Stimulated activated CD8-positive, alpha-beta memory T cell treated with anti-CD3 and anti-CD28 coated beads, Interleukin-4, amount 100 ng/mL, for 24 hours (primary cell): ENCODE measurements around the gene GRAP.
"Not testable (repeated sequence)": the region's sequence is repeated elsewhere in the genome, so short reads cannot be mapped to it uniquely, and the experiment has no call there.

ENCODE experiments used
- DNase-seq: peaks from one replicate; pipeline ENCODE4 v3.0.0-alpha.2; 2020; ENCODE audit warnings: low read depth

GRAP gene

DNA sequence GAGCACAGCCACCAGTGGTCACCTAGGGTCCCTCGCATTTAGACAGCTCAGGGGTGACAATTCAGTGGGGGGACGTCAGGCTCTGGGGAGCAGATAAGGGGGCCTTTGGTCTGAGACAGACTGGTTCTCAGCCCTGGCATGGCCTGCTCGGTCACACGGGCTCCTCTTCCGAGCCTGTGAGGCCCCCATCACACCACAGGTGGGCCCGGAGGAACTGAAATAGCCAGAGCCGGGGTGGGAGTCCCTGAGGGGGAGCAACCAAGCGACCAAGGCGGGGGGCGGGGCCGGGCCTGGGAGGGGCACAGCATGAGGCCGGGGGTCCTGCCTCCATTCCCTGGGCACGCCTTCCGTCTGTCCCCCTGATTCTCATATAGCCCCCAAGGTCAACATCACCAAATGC is 4.4 kb downstream of the GRAP start:
- not testable (repeated sequence) for DNase-seq

DNA sequence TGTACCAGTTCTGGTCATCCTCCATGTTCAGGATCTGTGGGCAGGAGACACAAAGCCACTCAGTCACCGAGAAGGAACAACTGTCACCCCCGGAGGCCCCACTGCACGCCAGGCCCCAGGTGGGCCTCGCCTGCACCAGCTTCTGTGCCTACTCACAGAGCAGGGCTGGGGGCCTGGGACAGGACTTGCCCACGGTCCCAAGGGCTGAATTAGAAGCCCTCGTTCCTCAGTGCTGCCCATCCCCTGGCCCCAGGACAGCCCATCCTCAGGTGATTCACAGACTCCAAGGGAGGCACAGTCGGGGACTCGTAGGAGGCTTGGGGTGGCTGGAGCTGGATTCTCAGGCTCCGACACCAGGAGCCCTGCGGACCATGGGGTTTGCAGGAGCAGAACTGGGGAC is 4.9 kb downstream of the GRAP start:
- DNase-seq = not testable (repeated sequence)

DNA sequence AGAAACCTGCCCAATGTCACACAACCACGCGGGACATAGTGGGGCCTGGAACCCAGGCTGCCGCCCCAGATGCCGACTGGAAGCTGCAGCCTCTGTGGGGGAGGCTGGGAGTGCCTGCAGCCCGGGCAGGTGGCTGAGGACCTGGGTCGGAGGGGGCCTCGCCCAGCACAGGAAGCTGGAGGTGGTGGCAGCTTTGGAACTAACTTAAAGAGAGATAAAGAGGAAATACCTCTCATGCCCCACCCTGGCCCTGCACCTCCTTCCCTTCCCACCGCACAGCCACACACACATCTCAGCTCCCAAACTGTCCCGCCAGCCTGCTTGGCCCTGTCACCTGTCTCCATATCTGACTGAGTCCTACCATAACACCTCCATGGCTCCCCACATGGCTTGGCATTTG is 6.4 kb downstream of the GRAP start:
- DNase-seq = not testable (repeated sequence)

DNA sequence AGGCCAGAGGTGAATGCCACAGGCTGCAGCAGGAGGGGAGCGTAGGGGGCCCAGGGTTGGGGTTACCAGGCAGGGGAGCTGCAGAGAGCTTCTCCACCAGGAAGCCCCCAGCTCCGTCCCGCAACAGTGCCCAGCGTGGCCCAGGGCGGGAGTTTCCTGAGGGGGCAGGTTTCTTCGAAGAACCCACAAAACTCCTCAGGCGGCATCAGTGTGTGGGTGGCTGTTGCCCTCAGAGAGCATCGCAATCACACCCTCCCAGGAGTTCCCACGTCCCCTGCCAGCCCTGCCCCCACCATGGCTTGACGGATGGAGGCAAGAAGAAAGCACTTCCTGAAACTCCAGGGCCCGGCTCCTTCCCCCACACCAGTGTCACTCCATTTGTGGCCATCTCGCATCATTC is 8.0 kb downstream of the GRAP start:
- DNase-seq = not testable (repeated sequence)

DNA sequence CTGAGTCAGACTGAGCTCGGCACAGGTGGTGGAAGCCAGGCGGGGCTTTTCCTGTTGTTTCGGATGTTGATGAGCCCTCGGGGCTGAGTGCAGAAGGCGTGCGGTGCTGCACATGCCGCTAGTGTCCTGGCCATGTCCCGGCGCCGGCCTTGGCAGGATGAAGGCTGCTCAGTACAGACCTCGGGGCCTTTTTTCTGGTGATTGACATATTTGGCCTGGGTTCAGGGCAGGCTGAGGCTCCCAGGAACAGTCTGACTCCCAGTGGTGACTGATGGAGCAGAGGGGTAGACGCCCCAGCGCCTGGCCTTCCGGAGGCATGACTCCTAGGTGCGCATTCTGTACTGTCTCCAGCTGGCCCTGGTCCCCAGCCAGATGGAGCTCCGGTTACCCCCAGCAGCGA is 8.8 kb downstream of the GRAP start:
- not testable (repeated sequence) for DNase-seq

DNA sequence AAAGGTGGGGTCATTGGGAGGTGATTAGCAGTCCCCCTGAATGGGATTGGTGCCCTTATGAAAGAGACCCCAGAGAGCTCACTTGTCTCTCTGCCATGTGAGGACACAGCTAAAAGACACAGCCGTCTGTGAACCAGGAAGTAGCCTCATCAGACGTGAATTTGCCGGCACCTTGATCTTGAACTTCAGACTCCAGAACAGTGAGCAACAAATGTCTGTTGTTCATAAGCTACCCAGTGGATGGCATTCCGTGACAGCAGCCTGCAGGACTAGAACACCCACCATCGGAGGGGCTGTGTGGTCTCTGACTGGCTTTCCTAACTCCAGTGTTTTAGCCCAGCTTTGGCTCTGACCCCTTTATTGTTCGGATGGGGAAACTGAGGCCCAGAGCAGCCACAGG is 9.2 kb downstream of the GRAP start:
- DNase-seq = not testable (repeated sequence)

DNA sequence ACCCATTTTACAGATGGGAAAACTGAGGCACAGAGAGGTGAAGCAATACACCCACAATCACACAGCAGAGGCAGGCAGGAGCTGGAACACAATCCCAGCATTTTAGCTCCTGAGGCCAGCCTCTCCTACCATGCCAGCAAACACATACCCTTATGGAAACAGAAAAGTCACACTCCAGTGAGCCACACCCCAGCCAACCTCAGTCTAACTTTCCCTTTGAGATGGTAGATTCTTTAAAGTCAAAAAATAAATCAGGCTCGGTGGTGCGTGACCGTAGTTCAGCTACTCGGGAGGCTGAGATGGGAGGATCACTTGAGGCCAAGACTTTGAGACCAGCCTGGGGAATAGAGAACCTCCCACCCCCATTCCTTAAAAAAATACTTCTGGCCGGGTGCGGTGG is 10.6 kb downstream of the GRAP start:
- not testable (repeated sequence) for DNase-seq

DNA sequence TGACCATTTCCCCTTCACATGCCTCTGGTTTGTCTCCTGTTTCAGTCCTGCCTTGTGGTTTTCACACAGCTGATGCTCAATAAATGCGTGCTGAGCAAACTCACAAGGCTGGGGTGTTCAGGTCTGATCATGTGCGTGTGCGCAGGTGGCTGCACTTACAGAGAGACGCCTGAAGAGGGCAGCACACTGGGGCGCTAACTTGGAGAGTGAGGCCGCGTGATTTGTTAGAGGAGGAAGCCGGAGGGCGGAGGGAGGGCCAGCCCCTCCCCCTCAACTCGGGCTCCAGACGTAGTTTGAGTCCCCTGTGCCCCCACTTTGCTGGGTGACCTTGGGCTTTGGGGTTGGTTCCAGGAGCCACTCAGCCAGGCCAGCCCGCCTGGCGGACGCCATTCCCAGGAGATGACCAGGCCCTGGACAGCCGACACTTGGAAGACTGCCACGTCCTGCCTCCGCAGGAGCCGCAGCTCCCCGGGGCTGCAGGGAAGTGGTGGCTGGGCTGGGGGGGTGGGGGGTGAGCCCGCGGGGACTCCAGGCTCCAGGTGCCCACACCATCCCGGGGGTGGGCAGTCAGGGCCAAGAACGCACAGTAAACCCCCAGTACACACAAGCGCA is 14.3 kb downstream of the GRAP start:
- DNase-seq = not testable (repeated sequence)

DNA sequence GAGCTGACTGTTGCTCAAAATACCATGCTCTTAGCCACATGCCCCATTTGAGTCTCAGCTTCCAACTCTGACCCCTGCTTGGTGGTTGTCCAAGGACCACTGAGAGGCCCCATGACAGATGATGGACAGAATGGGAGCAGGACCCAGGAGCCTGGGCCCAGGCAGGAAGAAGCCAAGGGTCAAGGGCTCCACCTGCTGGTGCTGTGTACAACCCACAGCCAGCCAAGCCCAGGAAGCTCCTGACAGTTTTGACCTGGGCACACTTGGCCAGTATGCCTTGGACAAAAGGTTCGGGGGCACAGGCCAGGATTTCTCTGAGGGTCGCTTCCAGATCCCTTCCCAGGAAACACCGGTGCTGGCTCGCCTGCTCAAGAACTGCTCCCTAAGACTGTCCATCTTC is 15.0 kb downstream of the GRAP start:
- DNase-seq = peak; percentile 43

DNA sequence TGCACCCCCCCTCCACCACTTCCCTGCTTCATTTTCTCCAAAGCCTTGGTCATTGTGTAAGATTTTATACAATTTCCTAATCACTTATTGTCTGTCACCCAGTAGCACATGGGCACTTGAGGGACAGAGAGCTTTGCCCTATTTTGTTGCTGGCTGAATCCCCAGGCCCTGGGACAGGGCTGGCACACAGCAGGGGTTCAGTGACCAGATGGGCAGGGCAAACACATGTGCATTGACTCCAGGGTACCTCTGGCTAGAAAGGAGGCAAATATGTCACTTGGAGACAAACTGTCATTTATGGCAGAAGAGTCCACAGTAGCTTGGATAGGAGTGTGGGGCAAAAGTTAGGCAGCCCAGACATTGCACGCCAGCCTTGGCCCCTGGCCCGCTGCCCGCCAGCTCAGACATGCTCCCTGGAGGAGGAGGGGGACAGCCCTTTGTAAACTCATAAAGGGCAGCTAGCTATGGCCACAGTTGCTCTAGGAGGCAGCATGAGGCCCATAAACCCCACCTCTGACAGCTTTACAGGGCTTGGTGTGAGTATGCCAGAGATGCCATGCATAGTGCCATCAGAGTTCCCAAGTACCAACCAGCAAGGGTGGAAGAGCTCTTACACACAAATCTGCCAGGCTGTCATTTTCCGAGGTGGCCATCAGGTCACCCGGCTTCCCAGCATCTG is 15.8 kb downstream of the GRAP start:
- DNase-seq = not testable (repeated sequence)

DNA sequence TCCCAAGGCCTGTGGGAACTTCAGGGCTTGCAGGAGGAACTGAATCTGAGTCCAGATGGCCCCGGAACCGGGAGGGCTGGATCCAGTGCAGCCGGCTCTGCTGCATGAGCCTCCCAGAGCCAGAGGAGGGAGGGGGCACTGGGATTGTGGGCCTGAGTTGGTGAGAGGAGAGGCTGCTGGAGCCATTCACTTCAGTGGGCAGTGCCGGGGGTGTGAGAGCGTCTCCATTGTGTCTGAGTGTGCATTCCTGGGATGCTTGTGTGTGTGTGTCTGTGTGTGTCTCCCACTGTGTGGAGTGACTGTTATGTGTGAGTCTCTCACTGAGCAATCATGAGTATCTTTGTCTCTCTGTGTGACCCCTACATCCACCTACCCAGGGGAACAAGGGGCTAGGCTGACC is 17.0 kb downstream of the GRAP start:
- DNase-seq = not testable (repeated sequence)

DNA sequence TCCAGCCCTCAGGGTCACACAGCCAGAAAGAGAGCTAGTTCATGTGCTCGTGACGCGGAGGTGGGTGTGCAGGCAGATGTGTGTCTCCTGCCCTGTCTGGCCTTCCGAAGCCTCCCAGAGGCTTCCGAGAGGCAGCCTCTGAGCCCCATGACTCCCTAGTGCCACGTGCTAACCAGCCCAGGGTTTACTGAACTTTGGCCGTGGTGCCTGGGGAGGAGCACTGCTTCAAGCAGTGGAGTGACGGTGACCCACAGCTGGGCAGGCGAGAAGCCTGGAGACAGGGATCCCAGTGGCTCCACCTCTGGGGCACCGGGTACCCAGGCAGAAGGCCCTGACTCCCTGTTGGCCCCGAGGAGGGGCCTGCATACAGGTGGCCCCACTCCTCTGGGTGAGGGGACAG is 18.1 kb downstream of the GRAP start:
- not testable (repeated sequence) for DNase-seq

DNA sequence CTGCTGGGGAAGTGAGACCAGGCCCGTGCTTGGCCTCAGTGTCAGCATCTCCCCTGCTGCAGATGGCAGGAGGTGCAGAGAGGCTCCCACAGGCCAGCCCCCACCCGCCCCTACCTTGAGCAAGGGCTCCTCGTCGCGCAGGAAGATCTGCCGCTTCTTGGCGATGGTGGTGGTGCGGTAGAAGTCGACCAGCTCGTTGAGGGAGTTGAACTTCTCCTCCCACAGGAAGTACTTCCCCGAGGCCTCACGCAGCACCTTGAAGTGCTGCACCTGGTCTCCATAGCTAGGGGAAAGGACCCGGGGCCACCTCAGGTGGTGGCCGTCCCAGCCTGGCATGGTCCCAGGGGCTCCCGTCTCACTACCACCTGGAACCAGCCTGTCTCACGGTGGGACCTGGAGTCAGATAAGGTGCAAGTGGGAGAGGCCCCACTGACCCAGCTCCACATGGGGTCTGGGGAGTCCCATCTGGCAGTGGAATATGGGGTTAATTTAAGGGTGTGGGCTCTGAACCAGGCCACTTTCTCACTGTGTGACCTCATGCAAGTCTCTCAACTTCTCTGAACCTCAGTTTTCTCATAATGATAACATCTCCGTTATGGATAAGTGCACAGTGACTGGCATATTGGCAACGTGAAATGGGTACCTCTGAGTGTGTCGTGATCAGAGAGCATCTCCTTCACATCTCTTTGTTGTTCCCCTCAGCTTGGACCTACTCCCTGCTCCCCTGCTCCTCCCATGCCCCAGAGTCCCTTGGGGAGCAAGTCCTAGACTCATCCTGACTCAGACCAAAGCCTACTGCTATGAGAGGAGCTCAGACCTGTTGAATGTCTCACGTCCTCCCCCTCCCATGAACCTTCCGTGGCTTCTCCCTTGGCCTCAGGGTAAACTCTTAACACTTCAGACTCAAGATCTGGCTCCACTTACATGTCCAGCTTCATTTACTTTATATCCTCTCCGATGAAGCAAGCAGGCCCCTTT is 22.4 kb downstream of the GRAP start:
- no peak for DNase-seq

DNA sequence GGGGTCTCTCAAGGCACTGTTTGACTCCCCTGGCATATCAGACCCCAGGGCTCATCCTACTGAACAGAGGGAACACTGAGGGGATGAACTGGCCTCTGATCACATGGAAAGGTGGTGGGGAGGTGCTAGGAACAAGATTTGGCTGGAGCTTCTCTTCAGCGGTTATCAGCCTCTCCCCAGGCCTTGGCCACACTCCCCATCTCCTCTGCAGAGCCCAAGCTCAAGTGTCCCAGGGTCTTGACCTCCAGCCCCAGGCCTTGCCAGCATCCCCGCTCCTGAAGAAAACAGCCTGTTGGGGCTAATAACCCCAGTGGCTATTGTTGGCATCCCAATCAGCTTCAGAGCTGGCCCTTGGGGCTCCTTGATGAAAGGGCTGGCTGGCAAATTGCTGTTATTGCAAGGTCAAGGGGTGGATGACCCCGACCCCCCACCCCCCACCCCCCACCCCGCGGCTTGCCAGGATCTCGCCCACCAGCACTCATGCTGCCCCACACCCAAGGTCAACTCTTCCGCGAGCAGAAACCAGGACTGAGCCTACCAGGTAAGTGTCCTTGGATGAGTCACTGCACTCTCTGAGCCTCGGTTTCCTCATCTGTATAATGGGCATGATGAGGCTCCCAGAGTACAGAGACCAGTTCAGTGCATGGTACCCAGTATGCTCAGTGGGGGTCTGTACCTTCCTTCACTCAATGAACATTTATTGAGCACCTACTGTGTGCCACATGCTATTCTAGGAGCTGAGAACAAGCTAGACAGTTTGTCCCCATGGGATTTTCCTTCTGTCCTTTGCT is 23.4 kb downstream of the GRAP start:
- DNase-seq = no peak

DNA sequence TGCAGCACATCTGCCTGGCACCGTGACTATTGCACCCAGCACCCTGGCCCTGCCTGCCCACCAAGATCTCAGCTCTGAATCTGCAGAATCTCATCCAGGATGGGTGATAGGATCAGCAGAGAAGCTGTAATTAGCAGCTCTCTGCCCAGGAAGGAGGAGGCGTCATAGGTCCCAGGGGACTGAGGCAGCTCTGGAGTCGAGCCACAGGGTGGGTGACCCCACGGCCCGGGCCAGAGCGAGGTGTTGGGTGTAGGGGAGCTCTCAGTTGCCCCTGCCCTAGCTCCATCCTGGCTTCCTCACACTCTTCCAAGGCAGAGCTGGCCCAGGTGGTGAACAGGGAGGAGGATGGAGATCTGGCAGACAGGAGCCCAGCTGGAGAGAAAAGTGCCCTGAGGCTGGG is 24.0 kb downstream of the GRAP start:
- DNase-seq = no peak

DNA sequence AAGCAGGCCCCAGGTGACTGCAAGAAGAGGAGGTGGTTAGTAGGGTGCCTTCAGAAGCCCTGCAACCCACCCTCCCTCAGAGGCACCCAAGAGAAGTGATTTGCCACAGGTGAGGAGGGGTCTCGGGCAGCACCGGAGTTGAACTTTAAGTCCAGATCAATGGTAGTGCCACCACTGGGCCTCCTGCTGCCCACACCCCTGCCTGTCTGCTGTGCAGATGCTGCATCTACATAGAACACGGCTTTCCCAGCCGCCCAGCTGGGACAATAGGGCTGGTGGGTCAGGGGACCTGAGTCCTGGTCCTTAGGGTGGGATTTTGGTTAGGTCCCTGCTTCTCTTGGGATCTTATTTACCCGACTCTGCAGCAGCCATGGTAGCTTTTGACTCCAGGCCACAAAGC is 24.6 kb downstream of the GRAP start:
- DNase-seq = no peak

DNA sequence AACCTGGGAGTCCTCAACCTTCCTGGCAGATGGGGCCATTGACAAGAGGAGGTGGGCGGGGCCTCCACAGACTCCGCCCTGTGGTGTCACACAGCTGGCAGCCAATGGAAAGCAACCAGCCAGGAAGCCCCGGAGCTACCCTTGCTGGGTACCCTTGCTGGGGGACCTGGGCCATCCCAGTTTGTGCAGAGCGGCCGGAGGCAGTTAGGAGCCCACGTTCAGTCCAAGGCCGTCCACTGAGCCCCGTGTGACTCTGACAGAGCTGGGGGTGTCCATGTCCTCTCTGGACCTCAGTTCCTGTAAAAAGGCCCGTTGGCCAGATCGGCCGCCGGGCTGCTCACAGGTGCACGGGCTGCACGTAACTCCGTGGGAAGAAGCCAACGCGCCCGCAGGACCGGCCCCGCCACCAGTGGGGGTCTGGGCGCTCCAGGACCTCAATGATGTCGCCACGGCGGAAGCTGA is 25.1 kb downstream of the GRAP start:
- DNase-seq = no peak

DNA sequence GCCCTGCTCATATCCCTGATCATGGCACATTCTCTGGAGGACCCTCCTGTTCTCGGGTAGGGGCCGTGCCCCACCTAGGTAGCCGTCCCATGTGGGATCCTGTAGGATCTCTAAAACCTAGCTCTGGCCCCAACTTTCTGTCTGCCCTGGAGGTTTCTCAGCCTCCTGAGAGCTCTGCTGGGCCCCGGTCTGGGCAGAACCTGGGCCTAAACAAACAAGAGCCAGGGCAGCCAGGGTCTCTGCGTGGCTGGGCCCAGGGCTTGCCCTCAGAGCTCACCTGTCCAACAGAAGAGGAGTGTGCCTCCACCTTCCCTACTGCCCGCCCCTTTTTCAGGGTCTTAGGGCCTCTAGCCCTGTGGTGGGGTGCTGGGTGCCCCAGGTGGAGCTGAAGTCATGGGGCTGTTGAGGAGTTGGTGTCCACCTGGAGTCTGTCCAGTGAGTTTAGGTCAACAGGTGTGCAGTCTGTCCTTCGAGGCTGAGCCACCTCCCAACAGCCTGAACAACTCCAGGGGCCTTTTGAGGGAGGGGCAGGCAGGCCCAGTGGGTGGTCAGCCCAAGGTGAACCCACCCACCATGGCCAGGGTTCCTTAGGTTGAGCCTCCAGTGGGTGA is 25.6 kb downstream of the GRAP start:
- DNase-seq = not testable (repeated sequence)

DNA sequence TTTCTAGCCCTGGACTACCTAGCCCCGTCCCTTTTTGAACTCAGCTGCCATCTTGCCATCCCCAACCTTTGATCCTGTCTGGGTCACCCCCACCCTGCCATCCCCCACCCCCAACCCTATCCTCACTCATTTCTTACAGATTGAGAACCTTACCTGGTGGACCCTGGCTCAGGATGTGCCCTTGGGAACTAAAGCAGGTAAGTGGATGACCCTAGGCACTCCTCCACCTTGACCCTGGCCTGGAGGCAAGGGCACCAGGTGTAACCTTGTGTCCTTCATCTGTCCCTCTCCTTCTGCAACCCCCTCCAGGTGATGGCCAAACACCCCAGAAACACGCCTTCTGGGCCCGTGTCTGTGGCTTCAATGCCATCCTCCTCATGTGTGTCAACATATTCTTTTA is 26.7 kb downstream of the GRAP start:
- no peak for DNase-seq

DNA sequence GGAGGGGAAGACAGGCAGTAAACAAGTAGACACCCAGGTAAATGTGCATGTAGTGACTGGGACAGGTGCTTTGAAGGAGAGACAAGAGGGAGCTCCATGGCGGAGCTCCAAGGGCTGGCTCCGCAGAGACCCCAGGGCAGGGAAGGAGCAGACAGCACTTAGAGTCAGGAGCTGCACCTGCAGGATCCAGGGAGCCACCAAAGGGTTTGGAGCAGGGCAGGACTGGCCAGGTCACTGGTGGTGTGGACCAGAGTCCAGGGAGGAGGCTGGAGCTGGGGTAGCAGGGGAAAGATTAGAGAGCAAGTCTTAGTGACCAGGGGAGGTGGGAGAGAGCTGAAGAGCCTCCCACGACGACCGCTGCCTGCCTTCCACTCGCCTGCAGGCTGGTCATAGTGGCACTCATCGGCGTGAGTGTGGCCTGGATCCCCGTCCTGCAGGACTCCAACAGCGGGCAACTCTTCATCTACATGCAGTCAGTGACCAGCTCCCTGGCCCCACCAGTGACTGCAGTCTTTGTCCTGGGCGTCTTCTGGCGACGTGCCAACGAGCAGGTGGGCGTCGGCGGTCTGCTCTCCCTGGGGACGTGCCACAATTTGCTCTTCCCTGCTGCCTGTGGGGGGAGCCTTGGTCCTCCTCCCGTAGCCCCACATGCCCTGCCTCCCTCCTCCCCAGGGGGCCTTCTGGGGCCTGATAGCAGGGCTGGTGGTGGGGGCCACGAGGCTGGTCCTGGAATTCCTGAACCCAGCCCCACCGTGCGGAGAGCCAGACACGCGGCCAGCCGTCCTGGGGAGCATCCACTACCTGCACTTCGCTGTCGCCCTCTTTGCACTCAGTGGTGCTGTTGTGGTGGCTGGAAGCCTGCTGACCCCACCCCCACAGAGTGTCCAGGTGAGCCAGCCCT is 27.5 kb downstream of the GRAP start:
- no peak for DNase-seq

DNA sequence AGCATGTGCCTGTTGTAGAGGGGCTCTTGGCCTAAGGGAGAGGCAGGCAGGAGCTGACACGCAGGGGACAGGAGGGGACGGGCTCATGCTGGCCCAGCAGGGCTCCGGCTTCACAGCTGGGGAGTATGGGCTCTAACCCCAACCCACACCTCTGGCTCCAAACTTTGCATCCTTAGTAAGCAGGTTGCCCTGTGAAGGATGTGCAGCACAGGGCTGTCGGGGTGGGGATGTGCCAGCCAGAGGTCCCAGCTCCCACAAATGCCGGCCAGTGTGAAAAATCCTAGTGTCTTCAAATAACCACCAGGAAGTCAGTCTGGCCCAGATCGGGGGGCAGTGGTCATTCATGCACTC is 28.2 kb downstream of the GRAP start:
- DNase-seq = no peak
